ENCODE data around the gene C8G.

C8G gene

DNA sequence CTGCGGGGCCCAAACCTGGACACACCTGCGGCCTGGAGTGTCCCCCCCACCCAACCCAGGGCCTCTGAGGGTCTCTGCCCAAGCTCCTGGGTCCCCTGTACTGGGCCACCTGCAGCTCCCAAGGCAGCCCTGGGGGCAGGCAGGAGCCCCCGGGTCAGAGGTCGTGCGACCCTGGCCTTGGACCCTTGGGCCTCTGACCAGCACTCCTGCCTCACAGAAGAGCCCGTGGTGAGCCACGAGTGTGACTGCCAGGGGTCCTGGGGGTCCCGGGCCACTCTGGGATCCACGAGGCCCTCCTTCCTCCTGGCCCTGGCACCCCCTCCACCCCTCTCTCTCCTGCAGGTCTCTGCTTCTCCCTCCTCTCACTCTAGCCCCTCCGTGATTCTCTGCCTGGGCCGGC lies 27.3 kb downstream of the C8G start:
- DNase-seq = no peak

DNA sequence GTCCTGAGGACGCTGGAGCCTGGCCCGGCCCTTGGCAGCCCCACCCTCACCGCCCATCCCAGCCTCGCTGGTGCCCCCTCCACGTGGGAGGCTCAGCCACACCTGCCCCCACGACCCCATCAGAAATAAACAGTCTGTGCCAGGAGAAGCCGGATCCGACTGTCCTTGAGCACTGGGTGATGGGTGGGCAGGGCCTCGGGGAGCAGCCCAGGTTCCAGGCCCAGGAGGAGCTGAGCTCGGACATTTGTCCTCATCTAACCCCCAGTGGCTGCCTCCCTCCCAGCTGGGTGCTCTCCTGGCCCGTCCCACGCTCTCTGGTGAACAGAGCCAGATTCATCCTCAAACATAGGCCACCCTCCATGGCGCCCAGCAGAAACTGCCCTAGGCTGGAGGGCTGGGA lies 27.7 kb downstream of the C8G start:
- no peak for DNase-seq

DNA sequence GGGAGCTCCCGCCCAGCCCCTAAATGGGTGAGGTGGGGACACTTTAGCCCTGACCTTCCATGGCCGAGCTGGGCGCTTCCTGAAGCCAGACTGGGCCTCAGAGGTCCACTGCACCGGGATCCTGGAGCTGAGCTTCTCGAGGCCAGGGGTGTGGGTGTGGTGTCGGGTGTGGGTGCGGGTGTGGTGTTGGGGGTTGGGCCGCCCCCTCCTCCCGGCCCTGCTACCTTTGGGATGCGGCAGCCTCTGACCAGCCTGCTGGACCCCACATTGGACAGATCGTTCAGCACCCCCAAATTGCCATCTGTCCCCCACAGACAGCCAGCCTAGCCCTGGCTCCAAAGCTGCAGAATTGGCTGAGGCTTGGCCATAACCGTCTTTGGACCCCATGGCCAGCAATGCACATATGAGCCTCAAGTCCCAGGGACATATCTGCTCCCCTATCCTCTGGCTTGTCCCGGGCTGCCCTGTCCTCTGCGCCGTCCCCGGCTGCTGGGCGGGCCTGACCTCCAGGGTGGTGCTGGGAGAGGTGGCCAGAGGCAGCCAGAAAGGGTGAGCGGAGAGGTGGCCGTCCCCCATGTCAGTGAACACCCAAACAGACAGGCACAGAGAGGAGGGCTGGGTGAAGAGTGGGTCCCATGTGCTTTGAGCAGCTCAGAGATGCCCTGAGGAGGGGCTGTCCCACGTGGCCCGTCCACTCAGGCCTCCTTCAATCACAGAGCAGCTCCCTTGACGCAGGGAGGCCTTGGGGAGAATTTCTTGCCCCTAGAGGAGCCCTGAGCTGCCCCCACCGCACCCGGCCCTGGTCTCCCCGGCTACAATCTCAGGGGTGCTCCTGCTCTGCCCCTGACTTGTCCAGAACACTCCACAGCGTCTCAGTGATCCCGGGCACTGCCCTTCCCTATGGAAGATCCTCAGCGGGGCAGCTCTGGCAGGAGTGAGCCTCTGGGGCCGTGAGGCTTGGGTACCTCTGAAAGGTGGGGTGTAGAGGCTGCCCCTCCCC lies 28.9 kb downstream of the C8G start:
- no peak for DNase-seq

DNA sequence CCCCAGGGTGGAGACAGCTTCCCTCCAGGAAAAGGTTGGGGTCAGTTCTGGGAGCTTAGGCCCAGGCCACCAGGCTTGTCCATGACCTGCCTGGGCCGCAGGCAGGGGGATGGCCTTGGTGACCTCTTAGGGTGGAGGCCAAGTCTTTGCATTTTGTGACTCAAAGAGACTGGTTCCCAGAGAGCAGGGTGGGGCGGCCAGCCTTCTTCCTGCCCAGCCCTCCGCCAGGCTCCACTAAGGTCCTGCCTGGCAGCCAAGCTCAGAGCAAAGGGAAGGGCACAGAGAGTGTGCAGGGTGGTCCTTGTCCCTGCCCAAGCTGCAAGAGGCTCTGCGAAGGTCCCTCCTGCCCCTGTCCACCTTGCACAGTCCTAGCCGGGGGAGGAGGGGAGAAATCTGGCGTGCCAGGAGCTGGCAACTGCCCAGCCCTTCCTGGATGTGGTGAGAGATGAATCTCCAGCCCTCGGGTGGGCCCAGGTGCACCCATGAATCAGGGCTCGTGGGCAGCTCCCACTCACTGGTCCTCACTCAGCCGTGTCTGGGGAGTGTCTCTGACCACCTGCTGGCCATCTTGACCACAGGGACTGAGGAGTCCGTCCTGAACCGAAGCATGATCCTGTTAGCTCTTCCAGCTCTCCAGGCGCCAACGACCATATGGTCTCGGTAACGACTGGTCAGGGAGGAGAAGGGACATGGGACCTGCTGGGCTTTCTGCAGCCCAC lies 29.9 kb downstream of the C8G start:
- DNase-seq = no peak

DNA sequence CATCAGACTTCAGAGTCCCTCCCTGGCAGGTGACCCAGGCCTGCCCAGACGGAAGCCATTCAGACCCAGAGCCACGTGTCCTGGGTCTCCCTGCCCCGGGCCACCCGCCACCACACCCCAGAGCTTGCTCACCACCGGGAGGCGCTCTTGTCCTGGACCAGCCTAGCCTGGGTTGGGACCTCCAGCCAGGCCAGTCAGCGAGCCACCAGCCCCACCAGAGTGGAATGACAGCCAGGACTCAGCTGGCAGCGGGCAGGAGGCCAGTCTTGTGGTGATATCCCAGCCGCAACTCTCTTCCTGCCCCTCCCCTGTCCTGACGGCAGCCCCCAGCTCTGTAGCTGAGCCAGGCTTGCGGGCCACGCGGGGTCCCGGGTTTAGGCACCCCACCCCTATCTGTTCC lies 30.6 kb downstream of the C8G start:
- DNase-seq = no peak

DNA sequence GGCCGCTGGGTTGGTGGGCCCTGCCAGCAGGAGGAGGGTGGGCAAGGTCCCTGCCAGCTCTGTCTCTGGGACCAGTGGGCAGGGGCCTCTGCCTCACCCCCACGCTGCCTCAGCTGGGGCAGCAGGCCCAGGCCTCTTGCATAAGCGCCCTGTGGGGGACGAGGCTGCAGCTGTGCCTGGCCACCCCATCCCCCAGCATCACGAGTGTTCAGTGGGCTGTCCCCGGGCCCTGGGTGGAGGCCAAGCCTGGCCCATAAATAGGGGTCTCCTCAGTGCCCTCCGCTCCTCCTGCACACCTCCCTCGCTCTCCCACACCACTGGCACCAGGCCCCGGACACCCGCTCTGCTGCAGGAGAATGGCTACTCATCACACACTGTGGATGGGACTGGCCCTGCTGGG lies 32.2 kb downstream of the C8G start, which contains the start of gene PTGDS:
PTGDS (plus strand) TSS at position 282 of the 400 bp plus-strand sequence; CDS start at position 357, 75 bp downstream.
- no peak for DNase-seq

DNA sequence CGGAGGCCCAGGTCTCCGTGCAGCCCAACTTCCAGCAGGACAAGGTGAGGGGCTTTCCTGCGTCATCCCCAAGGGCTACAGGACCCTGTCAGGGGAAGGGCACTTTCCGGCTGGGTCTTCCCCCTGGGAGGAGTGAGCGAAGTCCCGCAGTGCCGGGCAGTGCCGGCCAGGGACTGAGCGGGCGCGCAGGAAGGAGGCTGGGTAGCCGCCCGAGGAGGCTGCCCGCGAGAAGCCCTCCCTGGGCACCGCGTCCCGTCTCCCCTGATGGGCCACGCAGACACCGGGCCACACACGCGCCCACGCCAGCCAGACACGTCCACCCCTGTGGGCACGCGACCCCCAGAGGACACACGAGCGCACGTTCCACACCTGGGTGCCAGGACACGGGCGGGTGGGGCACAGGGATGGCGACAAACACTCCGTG lies 32.6 kb downstream of the C8G start:
- DNase-seq = no peak

DNA sequence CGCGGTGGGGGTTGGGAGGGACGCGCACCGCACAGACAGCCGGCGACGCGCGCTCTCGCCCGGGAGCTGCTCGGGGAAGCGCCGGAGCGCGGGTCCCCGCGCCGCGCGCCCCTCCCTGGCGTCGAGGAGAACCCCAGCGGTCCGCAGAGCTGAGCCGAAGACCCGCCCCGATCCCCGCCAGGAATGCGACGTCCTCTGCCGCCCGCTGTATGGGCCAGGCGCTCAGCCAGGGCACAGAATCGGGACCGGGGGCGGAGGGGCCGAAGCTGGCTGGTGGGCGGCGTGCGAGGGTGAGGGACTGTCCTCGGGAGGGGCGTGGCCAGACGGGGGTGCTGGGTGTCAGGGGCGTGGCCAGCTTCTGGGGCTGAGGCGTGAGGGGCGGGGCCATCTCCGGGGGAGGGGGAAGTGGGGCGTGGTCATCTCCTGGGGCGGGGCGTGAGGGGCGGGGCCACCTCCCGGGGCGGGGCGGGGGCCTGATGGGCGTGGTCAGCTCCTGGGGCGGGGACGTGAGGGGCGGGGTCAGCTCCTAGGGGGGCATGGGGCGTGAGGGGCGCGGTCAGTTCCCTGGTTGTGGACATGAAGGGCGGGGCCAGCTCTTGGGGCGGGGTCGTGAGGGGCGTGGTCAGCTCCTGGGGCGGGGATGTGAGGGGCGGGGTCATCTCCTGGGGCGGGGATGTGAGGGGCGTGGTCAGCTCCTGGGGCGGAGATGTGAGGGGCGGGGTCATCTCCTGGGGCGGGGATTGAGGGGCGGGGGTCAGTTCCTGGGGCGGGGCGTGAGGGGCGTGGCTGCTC lies 33.2 kb downstream of the C8G start:
- DNase-seq = peak; percentile 11

DNA sequence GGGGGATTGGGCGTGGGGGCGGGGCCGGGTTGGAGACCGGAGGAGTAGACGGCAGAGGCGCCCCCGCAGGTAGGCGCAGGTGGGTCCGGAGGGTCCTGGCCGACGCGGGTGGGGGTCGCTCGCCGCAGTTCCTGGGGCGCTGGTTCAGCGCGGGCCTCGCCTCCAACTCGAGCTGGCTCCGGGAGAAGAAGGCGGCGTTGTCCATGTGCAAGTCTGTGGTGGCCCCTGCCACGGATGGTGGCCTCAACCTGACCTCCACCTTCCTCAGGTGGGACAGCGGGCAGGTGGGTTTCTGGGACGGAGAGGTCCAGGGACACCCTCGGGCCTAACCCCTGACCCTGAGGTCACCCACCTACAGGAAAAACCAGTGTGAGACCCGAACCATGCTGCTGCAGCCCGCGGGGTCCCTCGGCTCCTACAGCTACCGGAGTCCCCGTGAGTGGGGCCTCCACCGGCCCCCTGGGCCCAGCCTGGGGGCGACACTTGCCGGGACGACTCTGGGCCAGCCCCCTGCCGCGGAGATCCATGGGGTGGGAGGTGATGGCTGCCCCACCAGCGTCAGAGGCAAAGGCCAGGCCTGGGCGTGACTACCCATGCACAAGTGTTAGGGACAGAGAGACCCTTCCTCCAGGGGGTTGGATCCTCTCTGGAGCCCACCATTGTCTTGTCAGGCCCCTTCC lies 34.0 kb downstream of the C8G start:
- no peak for DNase-seq

DNA sequence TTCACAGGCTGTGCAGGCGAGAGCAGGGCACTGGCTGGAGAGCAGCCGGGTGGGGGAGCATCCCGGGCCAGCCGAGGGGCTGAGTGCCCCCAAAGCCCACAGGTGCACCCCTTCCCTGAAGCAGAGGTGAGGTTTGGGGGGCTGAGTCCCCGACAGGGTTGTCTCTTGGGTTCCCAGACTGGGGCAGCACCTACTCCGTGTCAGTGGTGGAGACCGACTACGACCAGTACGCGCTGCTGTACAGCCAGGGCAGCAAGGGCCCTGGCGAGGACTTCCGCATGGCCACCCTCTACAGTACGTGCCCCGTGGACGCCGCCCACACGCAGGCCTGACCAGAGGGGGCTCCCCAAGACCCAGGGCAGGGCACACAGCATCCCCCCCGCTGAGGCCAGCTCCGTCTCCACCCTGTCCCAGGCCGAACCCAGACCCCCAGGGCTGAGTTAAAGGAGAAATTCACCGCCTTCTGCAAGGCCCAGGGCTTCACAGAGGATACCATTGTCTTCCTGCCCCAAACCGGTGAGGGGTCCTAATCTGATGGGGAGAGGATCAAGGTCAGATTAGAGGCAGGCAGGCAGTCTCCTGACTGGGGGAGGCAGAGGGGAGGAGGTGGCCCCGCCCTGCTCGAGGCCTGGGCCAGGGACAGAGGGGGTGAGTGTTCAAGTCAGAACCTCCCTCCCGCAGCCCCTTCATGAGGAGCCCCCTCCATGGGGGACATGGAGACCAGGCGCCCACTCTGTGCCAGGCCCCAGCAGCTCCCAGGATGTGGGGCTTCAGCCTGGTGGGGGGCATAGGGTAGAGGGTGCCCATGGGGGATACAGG lies 34.9 kb downstream of the C8G start:
- DNase-seq = no peak

DNA sequence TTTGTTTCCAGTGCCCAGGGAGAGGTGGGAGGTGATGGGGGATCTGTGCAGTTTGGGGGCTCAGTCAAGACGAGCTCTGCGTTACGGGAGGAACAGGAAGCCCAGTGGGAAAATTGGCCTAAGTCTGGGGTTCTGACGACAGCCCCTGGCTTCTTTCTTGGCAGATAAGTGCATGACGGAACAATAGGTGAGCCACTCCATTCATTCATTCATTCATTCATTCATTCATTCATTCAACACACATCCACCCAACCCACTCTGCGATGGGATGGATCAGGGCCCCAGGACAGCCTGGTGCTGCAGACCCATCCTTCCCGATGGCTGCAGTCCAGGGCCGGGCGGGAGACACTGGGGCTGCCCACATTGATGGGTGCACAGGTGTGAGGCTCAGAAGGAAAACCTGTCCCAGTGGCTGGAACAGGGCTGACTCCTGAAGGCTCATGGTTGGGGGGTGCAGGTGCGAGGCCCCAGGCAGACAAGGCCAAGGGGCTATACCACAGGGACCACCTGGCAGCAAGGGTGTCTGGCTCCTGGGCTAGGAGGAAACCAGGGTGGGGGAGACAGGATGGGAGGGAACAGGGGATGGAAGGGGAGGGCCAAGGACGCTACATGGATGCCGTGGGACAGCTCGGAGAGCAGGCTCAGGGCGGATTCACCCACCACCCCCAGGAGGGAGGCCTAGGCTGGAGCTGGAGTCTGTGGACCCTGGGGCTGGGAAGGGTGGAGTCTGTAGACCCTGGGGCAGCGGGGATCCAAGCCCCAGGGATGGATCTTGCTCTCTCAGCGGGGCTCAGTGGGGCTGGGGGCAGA lies 35.8 kb downstream of the C8G start:
- DNase-seq = no peak

DNA sequence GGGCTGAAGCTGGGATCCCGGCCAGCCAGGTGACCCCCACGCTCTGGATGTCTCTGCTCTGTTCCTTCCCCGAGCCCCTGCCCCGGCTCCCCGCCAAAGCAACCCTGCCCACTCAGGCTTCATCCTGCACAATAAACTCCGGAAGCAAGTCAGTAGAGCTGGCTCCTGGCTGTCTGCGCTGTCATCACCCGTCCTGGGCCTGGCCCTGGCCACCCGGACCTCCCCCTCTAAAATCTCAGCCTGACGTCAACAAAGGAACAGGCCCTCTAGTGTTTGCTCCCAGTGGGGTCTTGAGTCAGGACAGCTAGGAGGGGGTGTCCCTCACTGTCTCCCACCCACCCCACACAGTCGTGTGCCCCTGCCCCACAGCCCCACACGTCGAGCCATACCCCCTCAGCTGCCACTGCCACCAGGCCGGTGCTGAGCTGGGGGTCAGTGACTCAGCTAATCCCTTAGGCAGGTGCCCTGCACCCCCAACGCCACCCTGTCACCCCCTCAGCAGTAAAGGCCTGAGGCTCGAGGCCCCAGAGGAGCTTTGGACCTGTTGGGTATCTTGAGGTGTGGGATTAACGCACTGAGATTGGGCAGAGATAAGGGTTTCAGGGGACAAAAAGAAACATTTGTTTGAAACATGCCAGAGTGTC lies 36.7 kb downstream of the C8G start:
- DNase-seq = no peak

DNA sequence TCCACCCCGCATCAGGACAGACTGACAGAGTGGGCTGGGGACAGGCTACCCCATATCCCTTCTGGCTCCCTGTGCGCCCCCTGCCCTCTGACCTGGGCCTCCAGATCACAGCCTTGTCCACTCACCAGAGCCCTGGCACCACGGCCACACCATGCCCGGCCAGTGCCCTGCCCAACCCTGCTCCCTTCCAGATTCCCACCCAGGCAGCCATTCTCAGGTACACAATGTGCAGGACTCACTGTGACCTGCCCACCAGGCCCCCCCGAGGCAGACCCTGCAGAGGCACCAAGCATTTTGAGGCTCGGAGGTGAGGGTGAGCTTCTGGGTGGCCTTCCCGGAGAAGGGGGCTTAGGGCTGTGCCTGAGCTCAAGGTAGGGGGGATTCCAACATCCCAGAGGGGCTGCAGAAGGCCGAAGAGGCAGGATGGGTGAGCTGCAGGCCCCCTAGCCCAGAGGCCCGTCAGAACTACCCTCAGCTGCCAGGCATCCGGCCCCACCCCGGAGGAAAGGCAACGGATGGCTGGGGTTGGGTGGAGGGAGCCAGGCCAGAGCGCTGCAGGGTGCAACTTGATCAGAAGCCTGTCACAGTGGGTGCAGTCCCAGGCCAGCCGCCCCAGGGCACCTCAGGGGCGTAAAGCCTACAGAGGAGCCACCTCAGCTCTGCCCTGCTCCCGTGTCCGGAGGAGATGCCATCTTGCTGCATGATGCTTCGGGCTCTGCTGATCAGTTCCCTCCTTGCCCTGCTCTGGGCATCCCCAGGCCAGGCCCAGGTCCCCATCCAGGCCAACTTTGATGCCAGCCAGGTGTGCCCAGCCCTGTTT lies 37.4 kb downstream of the C8G start, which contains the start of gene LCNL1:
LCNL1 (plus strand) TSS at position 762 of the 820 bp plus-strand sequence. CDS start 594 bp downstream, outside the sequence.
- no peak for DNase-seq

DNA sequence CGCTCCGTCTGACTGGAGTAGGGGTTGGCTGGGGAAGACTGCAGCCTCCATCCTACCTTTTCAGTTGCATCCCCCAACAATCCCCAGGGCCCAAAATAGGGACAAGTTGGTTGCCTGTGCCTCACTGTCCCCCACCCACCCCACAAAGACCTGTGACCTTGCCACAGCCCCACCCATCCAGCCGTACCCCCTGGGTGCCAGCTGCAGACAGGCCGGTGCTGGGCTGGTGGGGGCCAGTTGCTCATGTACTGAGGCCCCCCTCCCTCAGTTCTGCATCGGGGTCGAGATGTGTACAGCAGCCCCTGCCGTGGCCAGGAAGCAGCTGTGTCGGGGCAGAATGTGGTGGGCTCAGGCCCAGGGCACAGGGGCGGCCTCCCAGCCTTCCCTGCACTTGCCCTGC lies 38.1 kb downstream of the C8G start:
- DNase-seq = no peak

DNA sequence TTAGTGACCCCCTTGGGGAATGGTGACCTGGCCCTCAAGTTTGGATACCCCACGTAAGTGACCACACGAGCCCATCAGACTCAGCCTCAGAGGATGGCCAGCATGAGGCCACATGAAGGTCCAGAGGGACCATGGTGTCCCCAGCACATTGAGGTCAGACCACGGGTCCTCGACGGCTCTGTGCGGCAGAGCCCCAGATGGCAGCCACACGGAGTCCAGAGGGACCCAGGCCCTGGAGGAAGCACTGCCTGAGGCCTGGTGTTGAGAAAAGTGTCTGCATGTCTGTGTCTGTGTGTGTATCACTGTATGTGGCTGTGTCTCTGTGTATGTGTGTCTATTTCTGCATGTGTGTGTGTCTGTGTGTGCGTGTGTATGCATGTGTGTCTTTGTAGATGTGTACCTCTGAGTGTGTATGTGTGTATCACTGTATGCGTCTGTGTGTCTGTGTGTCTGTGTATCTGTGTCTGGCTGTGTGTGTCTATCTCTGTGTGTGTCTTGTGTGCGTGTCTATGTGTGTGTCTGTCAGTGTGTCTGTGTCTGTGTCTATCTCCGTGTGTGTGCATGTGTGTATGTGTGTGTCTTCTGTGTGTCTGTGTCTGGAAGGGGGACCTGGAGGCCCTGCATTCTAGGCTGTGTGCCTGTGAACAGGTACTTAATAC lies 38.7 kb downstream of the C8G start:
- no peak for DNase-seq

DNA sequence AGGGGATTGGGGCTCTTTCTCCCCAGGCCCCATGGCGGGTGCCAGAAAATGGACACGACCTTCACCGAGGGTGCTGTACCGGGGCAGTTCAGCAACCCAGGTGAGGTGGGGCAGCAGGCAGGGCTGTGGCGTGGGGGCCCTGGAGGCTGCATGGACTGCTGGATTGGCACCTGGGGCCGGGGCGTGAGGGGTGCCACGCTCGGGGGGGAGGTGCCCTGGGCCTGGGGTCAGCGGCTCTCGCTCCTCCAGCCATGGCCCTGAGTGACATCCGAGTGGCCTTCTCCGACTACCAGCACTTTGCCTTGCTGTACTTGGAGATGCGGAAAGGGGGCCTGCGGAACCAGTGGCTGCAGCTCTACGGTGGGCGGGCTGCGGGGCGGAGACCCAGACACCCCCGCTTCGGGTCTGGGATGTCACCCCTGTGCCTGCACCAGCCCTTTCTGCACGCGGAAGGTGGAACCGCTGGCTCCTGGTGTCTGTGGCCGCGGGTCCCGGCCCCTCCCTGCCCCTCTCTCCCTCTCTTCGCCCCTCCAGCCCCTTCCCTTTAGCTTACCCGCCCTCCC lies 39.5 kb downstream of the C8G start:
- DNase-seq = no peak

DNA sequence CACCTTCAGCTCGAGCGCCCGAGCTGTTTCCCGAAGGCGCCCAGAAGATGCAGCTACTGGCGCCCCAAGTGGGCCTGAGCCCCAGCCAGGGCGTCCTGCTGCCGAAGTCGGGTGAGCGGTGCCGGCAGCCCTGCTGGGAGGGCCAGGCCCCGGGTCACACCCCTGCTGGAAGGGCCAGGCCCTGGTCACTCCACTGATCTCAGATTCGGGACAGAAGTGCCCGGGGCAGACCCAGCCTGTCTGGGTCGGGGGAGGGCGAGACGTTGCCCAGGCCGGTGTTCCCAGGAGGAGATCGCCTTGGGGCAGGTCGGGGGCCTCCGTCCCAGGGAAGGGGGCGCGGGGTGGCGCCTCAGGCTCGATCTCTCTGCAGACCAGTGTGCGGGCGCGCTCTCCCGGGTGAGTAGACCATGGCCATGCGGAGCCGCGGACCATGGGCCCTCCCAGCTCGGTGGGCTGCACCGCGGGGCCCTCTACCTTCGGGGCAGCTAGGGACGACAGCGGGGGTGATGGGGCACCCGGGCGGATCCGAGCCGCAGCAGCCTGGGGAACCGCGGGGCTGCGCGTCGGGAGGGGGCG lies 40.1 kb downstream of the C8G start:
- DNase-seq = no peak

DNA sequence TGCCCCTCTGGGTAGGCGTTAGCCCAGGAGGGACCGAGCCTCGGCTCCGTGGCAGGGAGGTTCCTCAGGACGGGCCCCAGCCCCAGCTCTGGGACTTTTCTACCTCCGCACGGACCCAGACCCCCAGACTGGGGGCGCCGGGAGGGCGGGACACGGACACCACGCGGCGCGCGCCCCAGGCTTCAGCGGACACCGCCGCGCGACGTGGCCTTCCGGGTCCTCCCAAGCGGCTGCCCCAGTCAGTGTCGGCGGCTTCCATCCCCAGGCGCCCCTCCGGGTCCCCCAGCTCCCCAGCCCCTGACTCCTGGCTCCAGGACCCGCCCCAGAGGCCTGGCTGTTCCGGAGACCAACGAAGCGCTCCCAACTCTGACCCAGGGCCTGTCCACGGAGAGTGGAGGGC lies 40.8 kb downstream of the C8G start:
- DNase-seq = no peak

Data from COR-L47 (cell line).